OCI-LY1 (cell line): Measurements from ENCODE around the gene SYT2.
"Not testable (repeated sequence)": the region's sequence is repeated elsewhere in the genome, so short reads cannot be mapped to it uniquely, and the experiment has no call there.

Experiments
- H2AFZ ChIP-seq: fragments of 200-600 bp; sonication (generic), shearing (Covaris generic); 2 replicates; pipeline ENCODE4 v1.6.0; 2014; ENCODE audit warnings: antibody characterized with exemption, mild to moderate bottlenecking, low read length
- H3F3A ChIP-seq: fragments of 200-600 bp; sonication (generic), shearing (Covaris generic); 2 replicates; pipeline ENCODE4 v1.6.0; 2014; ENCODE audit warnings: mild to moderate bottlenecking, antibody characterized with exemption, low read length, moderate library complexity; ENCODE audit not compliant: insufficient read depth
- H3K27ac ChIP-seq: fragments of 200-600 bp; sonication (generic); 2 replicates; pipeline ENCODE4 v1.5.1; 2014; ENCODE audit warnings: low read length, mixed run types, mild to moderate bottlenecking, low read depth; ENCODE audit not compliant: poor library complexity, severe bottlenecking
- H3K27me3 ChIP-seq: fragments of 200-600 bp; sonication (generic); 2 replicates; pipeline ENCODE4 v1.6.0; 2014; ENCODE audit warnings: antibody characterized with exemption, mild to moderate bottlenecking, low read length, moderate library complexity; ENCODE audit not compliant: insufficient read depth
- H3K36me3 ChIP-seq: fragments of 200-600 bp; sonication (generic); 2 replicates; pipeline ENCODE4 v1.6.1; 2014; ENCODE audit warnings: mild to moderate bottlenecking, antibody characterized with exemption, low read length, moderate library complexity, mixed read lengths; ENCODE audit not compliant: insufficient read depth
- H3K4me1 ChIP-seq: fragments of 200-600 bp; sonication (generic); 2 replicates; pipeline ENCODE4 v1.5.1; 2014; ENCODE audit warnings: mild to moderate bottlenecking, low read length, moderate library complexity; ENCODE audit not compliant: insufficient read depth, severe bottlenecking
- H3K4me2 ChIP-seq: fragments of 200-600 bp; sonication (generic), shearing (Covaris generic); 2 replicates; pipeline ENCODE4 v1.6.1; 2014; ENCODE audit warnings: low read length
- H3K4me3 ChIP-seq: fragments of 200-600 bp; sonication (generic); 2 replicates; pipeline ENCODE4 v1.5.1; 2014; ENCODE audit warnings: low read length, low read depth, mild to moderate bottlenecking, mixed read lengths; ENCODE audit not compliant: poor library complexity, severe bottlenecking
- H3K79me2 ChIP-seq: fragments of 200-600 bp; shearing (Covaris generic); 2 replicates; pipeline ENCODE4 v1.6.1; 2016; ENCODE audit warnings: mixed run types, low read length, mixed read lengths; ENCODE audit not compliant: insufficient read depth
- H3K9ac ChIP-seq: fragments of 200-600 bp; sonication (generic), shearing (Covaris generic); 2 replicates; pipeline ENCODE4 v1.6.1; 2014; ENCODE audit warnings: mild to moderate bottlenecking, low read length, mixed read lengths
- H3K9me2 ChIP-seq: fragments of 200-600 bp; sonication (generic), shearing (Covaris generic); 2 replicates; pipeline ENCODE4 v1.6.1; 2014; ENCODE audit warnings: low read depth, mild to moderate bottlenecking, low read length, mixed read lengths
- H3K9me3 ChIP-seq: fragments of 200-600 bp; shearing (Covaris generic); 2 replicates; pipeline ENCODE4 v1.6.1; 2014; ENCODE audit warnings: low read length, mixed read lengths
- H4K20me1 ChIP-seq: fragments of 200-600 bp; sonication (generic), shearing (Covaris generic); 2 replicates; pipeline ENCODE4 v1.6.0; 2016; ENCODE audit warnings: mild to moderate bottlenecking, low read length; ENCODE audit not compliant: insufficient read depth
- CTCF ChIP-seq: fragments of 200-600 bp; sonication (generic), shearing (Covaris generic); IDR thresholded peaks from 2 replicates; pipeline ENCODE4 v1.5.1; 2017; ENCODE audit warnings: mild to moderate bottlenecking, antibody characterized with exemption, low read length, moderate library complexity, mixed read lengths
- EZH2 ChIP-seq: fragments of 200-600 bp; sonication (generic), shearing (Covaris generic); IDR thresholded peaks from 2 replicates; pipeline ENCODE4 v1.8.0; 2017; ENCODE audit warnings: borderline replicate concordance, mixed run types, mild to moderate bottlenecking, antibody characterized with exemption, low read length, moderate library complexity, mixed read lengths

The SYT2 gene

DNA sequence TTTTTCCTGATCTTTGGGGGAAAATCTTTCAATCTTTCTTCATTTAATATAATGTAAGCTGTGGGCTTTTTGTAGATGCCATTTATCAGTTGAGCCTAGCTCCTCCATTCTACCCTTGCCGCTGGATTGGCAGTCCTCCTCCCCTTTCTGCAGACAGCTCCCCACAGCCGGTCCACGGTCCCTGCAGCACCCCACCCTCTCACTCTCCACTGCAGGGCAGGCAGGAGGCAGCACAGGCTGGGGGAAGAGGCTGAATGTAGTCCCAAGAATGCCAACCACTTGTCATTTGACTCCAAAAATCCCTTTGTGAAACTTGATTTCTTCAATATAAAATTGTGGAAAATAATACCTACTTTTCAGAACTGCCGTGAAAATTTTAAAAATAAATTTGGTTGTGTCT lies 96.7 kb downstream of the SYT2 start:
- H3K4me1 ChIP-seq: peaks cover 10% of the 10 kb centered on the region
- H3K4me3 ChIP-seq: no peak overlapping the region
- TF ChIP-seq EZH2: no peak
- H4K20me1 ChIP-seq: no peaks in the 10 kb centered on the region
- H2AFZ ChIP-seq: no peak overlapping the region
- H3K36me3 ChIP-seq: no peaks in the 10 kb centered on the region
- H3K9ac ChIP-seq: no peak overlapping the region
- 0 out of 2 replicates have a peak, but pooled peaks cover 3% of the 10 kb centered on the region for H3K27me3 ChIP-seq
- no peaks in the 10 kb centered on the region for H3K9me3 ChIP-seq
- H3K9me2 ChIP-seq: no peaks in the 10 kb centered on the region
- H3K79me2 ChIP-seq: no peaks in the 10 kb centered on the region
- no peak overlapping the region for H3K4me2 ChIP-seq
- H3K27ac ChIP-seq: no peak overlapping the region
- no peaks in the 10 kb centered on the region for H3F3A ChIP-seq

DNA sequence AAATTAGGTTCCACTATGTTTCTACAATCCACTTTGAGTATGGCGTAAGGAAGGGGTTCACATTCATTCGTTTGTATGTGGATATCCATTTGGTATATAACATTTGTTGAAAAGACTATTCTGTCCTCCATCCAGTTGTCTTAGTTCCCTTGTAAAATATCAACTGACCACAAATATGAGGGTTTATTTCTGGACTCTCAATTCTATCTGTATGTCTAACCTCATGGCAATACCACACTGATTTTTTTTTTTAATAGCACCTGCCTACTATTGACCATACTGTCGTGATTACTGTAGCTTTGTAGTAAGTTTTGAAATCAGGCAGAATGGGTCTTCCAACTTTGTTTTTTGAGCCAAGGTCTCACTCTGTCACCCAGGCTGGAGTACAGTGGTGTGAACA lies 98.2 kb downstream of the SYT2 start:
- H3K9me2 ChIP-seq, H3K4me2 ChIP-seq, H3K27ac ChIP-seq, H3K4me3 ChIP-seq, H3K36me3 ChIP-seq, H3F3A ChIP-seq, H4K20me1 ChIP-seq, H3K79me2 ChIP-seq, H3K27me3 ChIP-seq, H3K9me3 ChIP-seq, H3K9ac ChIP-seq, H2AFZ ChIP-seq: not testable (repeated sequence)
- peaks cover 10% of the 10 kb centered on the region for H3K4me1 ChIP-seq

DNA sequence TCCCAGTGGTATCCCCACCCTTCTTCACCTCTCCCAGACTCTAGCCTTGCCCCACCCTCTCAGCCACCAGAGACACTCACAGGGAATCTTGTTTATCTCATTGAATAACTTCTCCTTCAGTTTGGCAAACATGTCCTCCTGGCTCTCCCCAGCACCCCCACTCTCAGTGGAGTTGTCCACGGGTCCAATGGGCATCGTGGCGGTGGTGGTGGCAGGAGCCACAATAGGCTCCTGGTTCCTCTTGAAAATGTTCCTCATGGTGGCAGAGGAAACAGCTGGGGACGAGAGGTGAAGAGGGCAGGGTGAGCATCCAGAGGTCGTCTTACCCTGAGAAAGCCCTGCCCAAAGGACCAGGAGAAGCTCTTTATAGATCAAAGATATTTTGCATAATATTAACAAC lies 104.7 kb downstream of the SYT2 start:
- H3K27me3 ChIP-seq: no peaks in the 10 kb centered on the region
- H3K27ac ChIP-seq: no peak overlapping the region
- H3K79me2 ChIP-seq: no peaks in the 10 kb centered on the region
- H3K4me3 ChIP-seq: no peak overlapping the region
- no peaks in the 10 kb centered on the region for H3K9me3 ChIP-seq
- H3K9me2 ChIP-seq: no peaks in the 10 kb centered on the region
- no peak overlapping the region for H2AFZ ChIP-seq
- H3K4me2 ChIP-seq: no peak overlapping the region
- H4K20me1 ChIP-seq: no peaks in the 10 kb centered on the region
- no peak for TF ChIP-seq EZH2
- TF ChIP-seq CTCF: no peak
- no peak overlapping the region for H3K9ac ChIP-seq
- H3K4me1 ChIP-seq: no peaks in the 10 kb centered on the region
- H3F3A ChIP-seq: no peaks in the 10 kb centered on the region
- H3K36me3 ChIP-seq: no peaks in the 10 kb centered on the region

- Histone ChIP-seq H3K36me3 (no peaks in the 10 kb centered on the region), H3K79me2 (no peaks in the 10 kb centered on the region), H3F3A (no peaks in the 10 kb centered on the region)
Measured at GRCh38 chr1:202603435-202603834, 106.8 kb downstream of the SYT2 start.

More at GRCh38 chr1:202603435-202603834, 106.8 kb downstream of the SYT2 start:
- Histone ChIP-seq H2AFZ (no peak overlapping the region), H3K4me1 (no peaks in the 10 kb centered on the region), H3K27ac (no peak overlapping the region), H3K9me2 (no peaks in the 10 kb centered on the region), H3K27me3 (0 out of 2 replicates have a peak, but pooled peaks cover 5% of the 10 kb centered on the region), H3K9ac (no peak overlapping the region), H3K9me3 (no peaks in the 10 kb centered on the region), H3K4me3 (no peak overlapping the region), H3K4me2 (no peak overlapping the region), H4K20me1 (no peaks in the 10 kb centered on the region)
- no peak for TF ChIP-seq CTCF
- no peak for TF ChIP-seq EZH2
